Sigmoid colon (tissue), 4 donors: ENCODE measurements around the gene LYPD3.

Source experiments
- CTCF ChIP-seq, 4 experiments: fragments of 450-650 bp in 3 of 4; fragments of 200-600 bp in 1 of 4; IDR thresholded peaks; one replicate each; pipeline ENCODE4 v1.5.1; 2016 to 2019; ENCODE audit warnings: antibody characterized with exemption in 4 of 4, mild to moderate bottlenecking in 3 of 4, moderate library complexity in 2 of 4
- EP300 ChIP-seq, 4 donors: sonication (generic); formaldehyde crosslinking; IDR thresholded peaks; one replicate each; pipeline ENCODE4 v1.6.1; 2017; ENCODE audit warnings: antibody characterized with exemption in 4 of 4
- POLR2A ChIP-seq, 2 donors: fragments of 450-650 bp; IDR thresholded peaks; one replicate each; pipeline ENCODE4 v1.6.1; 2016; ENCODE audit warnings: antibody characterized with exemption in 2 of 2, mild to moderate bottlenecking in 2 of 2, moderate library complexity in 2 of 2
- POLR2AphosphoS5 ChIP-seq, 4 donors: sonication (generic); formaldehyde crosslinking; IDR thresholded peaks; one replicate each; pipeline ENCODE4 v1.6.1; 2017; ENCODE audit warnings: antibody characterized with exemption in 4 of 4

- no peak for TF ChIP-seq POLR2A (IDR thresholded peaks at IDR 0.05)
- TF ChIP-seq CTCF (IDR thresholded peaks at IDR 0.05): no peak
- no peak for TF ChIP-seq POLR2AphosphoS5 (IDR thresholded peaks at IDR 0.05)
- TF ChIP-seq EP300 (IDR thresholded peaks at IDR 0.05): no peak
These were observed 44.5 kb downstream of the LYPD3 start for GRCh38 chr19:43420954-43421353.
